ENCODE data around the gene CFAP221. TPM values are rescaled to one million over a fixed set of nuclear protein-coding genes. Genes with fewer than 3 reads are reported as not detected.

Gene CFAP221
- total RNA-seq, 2 experiments from 2014 or later: not detected

DNA sequence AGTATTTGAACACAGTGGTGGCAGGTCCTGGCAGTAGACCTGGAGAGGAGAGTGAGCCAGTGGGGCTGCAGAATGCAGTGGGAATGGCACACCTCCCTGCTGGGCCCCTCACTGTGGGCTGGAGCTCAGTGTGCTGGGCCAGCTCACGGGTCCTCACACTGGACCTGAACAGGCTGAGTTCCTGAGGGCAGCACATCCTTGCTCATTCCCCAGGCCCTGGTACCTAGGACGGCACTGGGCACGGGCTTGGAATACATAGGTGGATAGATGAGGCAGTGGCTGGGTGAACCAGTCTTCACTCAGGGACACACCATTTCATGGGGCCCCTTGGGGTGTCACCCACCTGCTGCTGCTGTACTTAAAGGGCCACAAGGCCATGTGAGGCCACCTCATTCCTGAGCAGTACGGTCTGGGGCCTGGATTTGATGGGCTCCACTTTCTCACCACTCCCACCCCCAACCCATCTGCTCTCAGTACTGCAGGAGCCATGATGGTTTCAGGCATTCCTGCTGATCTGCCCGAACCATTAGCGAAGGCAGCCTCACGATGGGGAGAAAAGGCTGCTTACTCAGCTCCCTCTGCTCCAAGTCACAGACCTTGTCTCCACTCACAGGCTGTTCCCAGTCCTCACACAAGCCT, 138.9 kb downstream of the CFAP221 start:
- Mint-ChIP-seq H3K27ac (peak overlapping the region; percentile 47), H3K27me3 (no peaks in the 10 kb centered on the region), H3K9me3 (no peaks in the 10 kb centered on the region), H3K4me1 (peaks cover 22% of the 10 kb centered on the region), H3K4me3 (no peak overlapping the region), H3K36me3 (peaks cover 9% of the 10 kb centered on the region)
- no peak for DNase-seq

DNA sequence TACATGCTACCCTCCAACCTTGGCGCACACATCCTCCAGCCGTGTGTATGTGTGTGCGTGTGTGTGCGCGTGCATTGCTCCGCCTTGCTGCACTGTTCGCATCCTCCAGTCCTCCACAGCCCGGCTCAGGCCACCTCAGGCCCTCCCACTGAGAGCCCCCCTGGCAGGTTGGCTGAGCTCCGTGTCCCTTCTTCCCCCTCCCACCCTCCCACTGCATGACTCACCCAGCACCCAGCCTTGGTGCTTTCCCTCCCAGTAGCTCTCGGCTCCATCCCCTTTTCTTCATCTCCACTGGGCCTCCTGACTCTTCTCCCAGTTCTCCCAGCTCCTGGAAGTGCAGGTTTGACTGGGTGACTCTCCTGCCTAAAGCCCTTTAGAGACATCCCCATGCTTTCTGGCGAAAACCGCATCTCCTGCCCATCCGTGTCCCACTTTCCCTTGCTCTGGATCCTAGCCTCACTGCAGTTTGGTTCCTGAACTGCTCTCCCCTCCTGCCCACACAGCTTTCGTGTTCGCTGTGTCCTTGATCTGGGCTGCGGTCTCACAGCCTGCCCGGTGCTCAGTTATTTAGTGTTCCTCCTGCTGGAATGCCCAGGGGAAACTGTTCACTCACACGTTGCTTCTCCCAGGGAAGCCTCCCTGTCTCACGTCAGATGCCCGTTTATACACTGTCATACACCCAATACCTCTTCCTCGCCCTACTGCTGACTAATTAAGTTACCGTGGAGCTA, 139.6 kb downstream of the CFAP221 start:
- H3K4me3 Mint-ChIP-seq: no peak overlapping the region
- H3K9me3 Mint-ChIP-seq: no peaks in the 10 kb centered on the region
- peak overlapping the region; percentile 47 for H3K27ac Mint-ChIP-seq
- no peaks in the 10 kb centered on the region for H3K27me3 Mint-ChIP-seq
- no peak for DNase-seq
- peaks cover 20% of the 10 kb centered on the region for H3K4me1 Mint-ChIP-seq
- H3K36me3 Mint-ChIP-seq: peaks cover 7% of the 10 kb centered on the region

DNA sequence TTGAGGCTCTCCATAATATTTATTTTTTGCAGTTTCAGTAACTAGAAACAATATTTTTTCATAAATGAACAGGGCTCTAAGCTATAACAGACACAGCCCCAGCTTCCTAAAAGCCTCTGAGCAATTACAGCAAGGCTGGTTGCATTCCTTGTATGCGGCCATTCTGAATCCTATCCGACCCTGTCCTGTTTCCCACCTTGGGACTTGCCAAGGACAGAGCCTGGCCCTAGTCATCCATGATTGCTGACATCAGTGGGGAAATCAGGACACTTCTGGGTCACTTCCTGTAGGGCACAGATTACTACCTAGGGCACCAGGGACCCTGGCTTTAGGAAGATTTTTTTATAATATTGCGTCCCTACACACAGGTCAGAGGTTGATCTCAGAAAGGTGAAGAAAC, 140.3 kb downstream of the CFAP221 start:
- no peaks in the 10 kb centered on the region for H3K9me3 Mint-ChIP-seq
- no peaks in the 10 kb centered on the region for H3K27me3 Mint-ChIP-seq
- H3K4me3 Mint-ChIP-seq: no peak overlapping the region
- no peak for DNase-seq
- peaks cover 20% of the 10 kb centered on the region for H3K4me1 Mint-ChIP-seq
- peaks cover 7% of the 10 kb centered on the region for H3K36me3 Mint-ChIP-seq
- H3K27ac Mint-ChIP-seq: no peak overlapping the region

DNA sequence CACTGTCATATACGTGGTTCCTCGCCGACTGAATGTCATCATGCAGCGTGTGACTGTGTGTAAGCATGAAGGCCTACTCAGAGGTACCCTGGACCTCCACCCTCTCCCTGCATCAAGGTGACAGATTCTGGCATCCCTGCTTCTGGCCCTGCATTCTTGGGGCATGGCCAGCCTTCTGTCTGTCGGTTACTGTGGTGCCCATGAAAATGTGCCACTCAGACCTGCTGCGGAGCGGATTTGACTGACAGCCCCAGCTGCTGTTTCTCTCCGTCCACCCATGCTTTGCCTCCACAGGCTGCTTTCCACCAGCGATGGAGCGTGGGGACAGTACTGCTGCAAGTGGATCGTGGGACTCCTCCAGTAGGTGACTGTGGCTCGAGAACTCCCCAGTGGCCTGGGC, 144.4 kb downstream of the CFAP221 start:
- Mint-ChIP-seq H3K4me3 (no peak overlapping the region), H3K36me3 (peaks cover 1% of the 10 kb centered on the region), H3K9me3 (no peaks in the 10 kb centered on the region), H3K27me3 (no peaks in the 10 kb centered on the region), H3K27ac (no peak overlapping the region), H3K4me1 (peaks cover under 1% of the 10 kb centered on the region)
- DNase-seq: no peak

DNA sequence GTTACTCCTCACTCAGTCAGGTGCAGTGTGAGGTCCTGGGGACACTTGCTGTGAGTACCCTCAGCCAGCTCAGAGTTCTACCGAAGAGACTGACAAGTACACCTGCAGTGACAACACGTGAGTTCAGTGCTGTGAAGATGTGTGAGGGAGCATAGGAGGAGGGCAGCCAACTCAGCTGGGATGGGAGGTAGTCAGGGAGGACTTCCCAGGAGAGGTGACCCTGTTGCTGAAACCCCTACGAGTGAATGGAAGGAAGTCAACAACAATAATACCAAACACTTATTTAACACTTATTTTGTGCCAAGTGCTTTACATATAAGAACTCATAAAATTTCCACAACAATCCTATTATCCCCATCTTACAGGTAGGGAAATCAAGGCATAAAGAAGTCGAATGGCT, 145.0 kb downstream of the CFAP221 start:
- no peak for DNase-seq
- Mint-ChIP-seq H3K27me3 (no peaks in the 10 kb centered on the region), H3K9me3 (no peaks in the 10 kb centered on the region), H3K27ac (no peak overlapping the region), H3K4me3 (no peak overlapping the region), H3K4me1 (no peaks in the 10 kb centered on the region), H3K36me3 (peaks cover 5% of the 10 kb centered on the region)

DNA sequence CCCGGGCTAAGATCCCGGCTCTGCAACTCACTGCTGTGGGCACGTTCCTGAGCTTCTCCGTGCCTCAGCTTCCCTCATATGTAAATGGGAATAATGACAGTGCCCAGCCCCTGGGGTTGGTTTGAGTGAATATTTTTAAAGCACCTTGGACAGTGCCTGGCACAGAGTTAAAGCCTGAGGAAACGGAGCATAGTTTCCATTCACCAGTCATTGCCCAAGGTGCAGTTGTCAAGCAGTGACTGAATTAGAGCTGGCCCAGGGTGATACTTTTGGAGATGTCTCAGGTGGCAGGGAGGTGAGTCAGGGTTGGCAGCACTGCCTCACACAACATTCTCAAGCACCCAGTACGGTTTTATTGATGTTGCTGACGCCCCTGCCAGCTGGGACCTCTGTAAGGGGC, 146.9 kb downstream of the CFAP221 start:
- no peaks in the 10 kb centered on the region for H3K9me3 Mint-ChIP-seq
- H3K4me3 Mint-ChIP-seq: no peak overlapping the region
- DNase-seq: no peak
- peaks cover 5% of the 10 kb centered on the region for H3K36me3 Mint-ChIP-seq
- no peaks in the 10 kb centered on the region for H3K27me3 Mint-ChIP-seq
- H3K4me1 Mint-ChIP-seq: peaks cover 15% of the 10 kb centered on the region
- H3K27ac Mint-ChIP-seq: no peak overlapping the region

DNA sequence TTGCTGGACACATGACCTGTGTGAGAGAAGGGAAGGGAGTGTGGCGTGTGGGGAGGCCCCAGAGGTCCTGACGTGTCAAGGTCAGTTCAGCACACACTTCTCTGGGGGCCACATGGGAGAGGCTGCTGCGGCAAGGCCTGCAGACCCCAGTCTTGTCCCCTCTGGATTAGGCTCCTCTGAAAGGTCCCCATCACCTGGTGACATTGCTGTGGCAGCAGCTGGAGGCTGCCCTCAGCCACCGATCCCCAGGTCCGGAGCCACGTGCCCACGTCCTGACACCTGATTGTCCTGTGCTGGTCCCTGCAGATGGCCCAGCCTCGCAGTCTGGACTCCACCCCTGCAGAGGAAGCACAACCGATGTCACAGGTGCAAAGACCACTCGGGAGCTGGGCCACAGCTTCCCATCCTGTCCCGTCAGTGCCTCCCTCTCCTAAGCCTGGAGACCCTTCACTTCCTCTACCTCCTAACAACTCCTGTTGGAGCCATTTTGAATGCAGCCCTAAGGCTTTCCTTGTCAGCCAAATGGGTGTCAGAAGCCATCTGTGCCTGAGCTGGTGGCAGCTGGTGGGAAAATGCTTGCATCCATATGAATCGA, 147.5 kb downstream of the CFAP221 start:
- no peak overlapping the region for H3K27ac Mint-ChIP-seq
- peaks cover 5% of the 10 kb centered on the region for H3K36me3 Mint-ChIP-seq
- DNase-seq: no peak
- H3K4me1 Mint-ChIP-seq: peaks cover 20% of the 10 kb centered on the region
- H3K9me3 Mint-ChIP-seq: no peaks in the 10 kb centered on the region
- H3K27me3 Mint-ChIP-seq: no peaks in the 10 kb centered on the region
- H3K4me3 Mint-ChIP-seq: no peak overlapping the region

DNA sequence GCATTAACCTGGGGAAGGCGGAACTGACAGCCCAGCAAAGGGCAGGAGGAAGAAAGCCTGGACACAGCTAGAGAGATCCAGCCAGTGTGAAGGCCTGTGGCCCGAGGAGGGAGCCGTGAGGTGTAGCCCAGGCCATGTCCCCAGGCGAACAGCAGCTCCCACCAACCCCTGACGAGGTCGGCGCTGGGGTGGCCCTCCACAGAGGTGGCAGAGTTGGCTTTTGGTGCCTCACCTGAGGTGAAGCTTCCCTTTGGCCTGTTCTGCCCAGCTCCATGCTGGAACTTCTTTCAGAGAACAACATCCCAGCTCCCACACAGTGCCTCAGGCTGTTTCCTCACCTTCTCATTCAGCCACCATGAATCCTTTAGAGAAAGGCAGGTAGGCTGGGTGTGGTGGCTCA, 148.1 kb downstream of the CFAP221 start:
- H3K27ac Mint-ChIP-seq: no peak overlapping the region

DNA sequence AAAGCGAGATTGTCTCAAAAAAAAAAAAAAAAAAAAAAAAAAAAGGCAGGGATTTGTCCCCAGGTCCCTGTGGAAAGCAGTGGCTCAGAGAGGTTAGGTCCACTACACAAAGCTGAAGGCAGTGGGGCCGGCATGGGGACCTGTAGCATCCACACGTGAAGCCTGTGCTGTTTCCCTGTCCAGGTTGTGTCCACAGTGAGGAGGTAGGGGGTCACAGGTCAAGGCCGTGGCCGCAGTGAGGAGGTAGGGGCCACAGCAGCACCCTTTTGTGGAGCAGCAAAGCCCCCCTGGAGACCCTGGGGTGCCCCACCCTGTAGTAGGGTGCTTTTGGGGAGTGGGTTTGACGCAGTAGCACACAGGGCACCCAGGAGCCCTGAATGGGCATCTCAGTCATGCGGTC, 148.7 kb downstream of the CFAP221 start:
- no peaks in the 10 kb centered on the region for H3K9me3 Mint-ChIP-seq
- peaks cover 30% of the 10 kb centered on the region for H3K4me1 Mint-ChIP-seq
- H3K4me3 Mint-ChIP-seq: no peak overlapping the region
- H3K27me3 Mint-ChIP-seq: no peaks in the 10 kb centered on the region
- no peak overlapping the region for H3K27ac Mint-ChIP-seq
- H3K36me3 Mint-ChIP-seq: peaks cover 5% of the 10 kb centered on the region
- DNase-seq: no peak

More for the DNA sequence above, 148.1 kb downstream of the CFAP221 start:
- H3K9me3 Mint-ChIP-seq: no peaks in the 10 kb centered on the region
- no peaks in the 10 kb centered on the region for H3K27me3 Mint-ChIP-seq
- DNase-seq: no peak
- peaks cover 25% of the 10 kb centered on the region for H3K4me1 Mint-ChIP-seq
- no peak overlapping the region for H3K4me3 Mint-ChIP-seq
- peaks cover 5% of the 10 kb centered on the region for H3K36me3 Mint-ChIP-seq

DNA sequence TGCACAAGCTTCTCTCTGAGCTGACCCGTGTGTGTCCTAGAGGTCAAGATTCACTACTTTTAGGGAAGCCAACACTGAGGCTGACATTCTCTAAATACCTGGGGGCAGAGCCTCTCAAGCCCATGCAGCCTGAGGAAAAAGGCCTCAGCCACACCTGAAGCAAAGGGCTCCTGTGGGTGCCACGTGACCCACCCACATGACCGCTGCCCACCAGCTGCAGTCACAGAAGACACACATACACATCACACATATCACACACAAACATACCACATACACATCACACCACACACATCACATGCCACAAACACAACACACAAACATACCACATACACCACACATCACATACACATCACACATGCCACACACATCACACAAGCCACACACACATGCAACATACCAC, 149.3 kb downstream of the CFAP221 start:
- H3K36me3 Mint-ChIP-seq: peaks cover 5% of the 10 kb centered on the region
- DNase-seq: no peak
- H3K27ac Mint-ChIP-seq: no peak overlapping the region
- no peak overlapping the region for H3K4me3 Mint-ChIP-seq
- peaks cover 35% of the 10 kb centered on the region for H3K4me1 Mint-ChIP-seq
- H3K9me3 Mint-ChIP-seq: no peaks in the 10 kb centered on the region
- H3K27me3 Mint-ChIP-seq: no peaks in the 10 kb centered on the region

DNA sequence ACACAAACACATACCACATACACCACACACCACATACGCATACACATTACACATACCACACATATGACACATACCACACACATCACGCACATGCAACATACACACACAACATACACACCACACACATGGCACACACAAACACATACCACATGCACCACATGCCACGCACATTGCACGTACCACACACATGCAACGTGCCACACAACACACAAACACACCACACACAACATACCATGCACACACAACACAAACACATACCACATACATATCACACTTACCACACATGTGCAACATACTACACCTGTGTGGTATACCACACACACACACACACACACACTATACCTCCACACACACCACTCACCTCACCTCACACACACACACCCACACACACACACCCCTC, 149.7 kb downstream of the CFAP221 start:
- no peak for DNase-seq
- H3K27ac Mint-ChIP-seq: no peak overlapping the region
- H3K36me3 Mint-ChIP-seq: peaks cover 5% of the 10 kb centered on the region
- H3K9me3 Mint-ChIP-seq: no peaks in the 10 kb centered on the region
- no peaks in the 10 kb centered on the region for H3K27me3 Mint-ChIP-seq
- H3K4me1 Mint-ChIP-seq: peaks cover 35% of the 10 kb centered on the region
- no peak overlapping the region for H3K4me3 Mint-ChIP-seq

DNA sequence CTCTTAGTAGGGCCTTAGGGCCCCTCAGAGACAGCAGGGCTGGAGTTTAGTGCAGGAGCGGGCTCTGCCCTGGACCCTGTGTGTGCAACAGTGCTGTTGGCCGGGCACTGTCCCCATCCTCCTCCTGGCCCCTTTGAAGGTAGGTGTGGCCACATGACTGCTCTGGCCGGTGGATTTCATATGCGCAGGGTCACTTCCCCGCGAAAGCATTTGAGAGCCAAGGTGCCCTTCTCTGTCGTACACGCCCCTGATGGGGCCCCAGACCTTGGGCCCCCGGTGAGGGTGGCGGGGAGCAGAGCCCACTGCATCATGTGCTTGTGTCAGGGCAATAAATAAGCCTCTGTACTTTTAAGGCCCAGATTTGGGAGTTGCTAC, 150.2 kb downstream of the CFAP221 start:
- Mint-ChIP-seq H3K27me3 (no peaks in the 10 kb centered on the region), H3K9me3 (no peaks in the 10 kb centered on the region), H3K36me3 (peaks cover 5% of the 10 kb centered on the region), H3K4me3 (no peak overlapping the region), H3K27ac (no peak overlapping the region), H3K4me1 (peaks cover 36% of the 10 kb centered on the region)
- DNase-seq: no peak

DNA sequence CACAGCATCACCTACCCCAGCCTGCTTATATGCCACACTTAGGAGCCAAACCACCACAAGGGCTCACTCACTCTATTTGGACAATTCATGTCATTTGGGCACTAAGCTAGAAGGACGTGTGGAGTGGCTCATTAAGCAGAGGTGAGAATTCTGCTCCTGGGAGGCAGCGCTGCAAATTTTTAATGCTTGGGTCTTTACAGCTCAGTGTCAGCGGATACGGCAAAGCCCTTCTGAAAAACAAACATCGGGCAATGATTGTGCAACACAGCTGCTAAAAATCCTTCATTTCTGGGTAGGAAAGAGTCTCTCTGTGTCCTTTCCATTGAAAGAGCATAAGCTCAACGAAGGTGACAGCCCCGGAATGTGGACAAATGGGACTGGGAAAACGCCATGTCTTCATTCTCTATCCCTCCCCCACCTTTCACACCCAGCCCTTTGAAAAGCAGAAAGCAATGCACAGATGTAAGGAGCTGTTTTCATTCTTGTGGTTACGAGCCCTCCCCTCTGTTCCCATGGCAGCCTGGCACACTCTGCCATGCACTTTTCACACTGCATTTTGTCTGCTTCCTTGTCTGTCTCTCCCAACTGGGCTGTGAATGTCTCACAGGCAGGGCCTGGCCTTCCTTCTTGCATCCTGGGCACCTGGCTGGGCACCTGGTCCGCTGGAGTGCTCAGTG, 150.7 kb downstream of the CFAP221 start:
- H3K36me3 Mint-ChIP-seq: peaks cover 5% of the 10 kb centered on the region
- H3K4me1 Mint-ChIP-seq: peaks cover 36% of the 10 kb centered on the region
- H3K27me3 Mint-ChIP-seq: no peaks in the 10 kb centered on the region
- H3K4me3 Mint-ChIP-seq: no peak overlapping the region
- H3K9me3 Mint-ChIP-seq: no peaks in the 10 kb centered on the region
- no peak overlapping the region for H3K27ac Mint-ChIP-seq
- no peak for DNase-seq

DNA sequence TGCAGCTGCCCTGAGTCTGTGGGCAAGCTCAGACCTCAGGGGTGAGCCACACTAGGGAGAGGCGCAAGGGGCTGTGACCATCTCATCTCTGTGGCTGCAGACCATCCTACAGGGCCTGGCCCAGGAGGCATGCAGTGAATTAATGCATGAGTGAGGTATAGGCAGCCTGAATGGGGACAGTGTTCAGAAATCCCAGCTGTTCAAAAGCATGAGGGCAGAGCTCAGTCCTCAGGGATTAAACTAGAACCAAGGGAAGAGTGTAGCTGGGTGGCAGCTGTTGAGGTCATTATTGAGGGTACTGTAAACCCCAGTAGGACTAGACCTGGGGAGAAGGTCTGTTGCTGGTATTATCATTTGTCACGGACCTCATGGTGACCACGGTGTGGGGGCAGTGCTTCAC, 151.8 kb downstream of the CFAP221 start:
- Mint-ChIP-seq H3K27me3 (no peaks in the 10 kb centered on the region), H3K36me3 (peaks cover 4% of the 10 kb centered on the region), H3K4me1 (peaks cover 36% of the 10 kb centered on the region), H3K4me3 (no peak overlapping the region), H3K9me3 (no peaks in the 10 kb centered on the region), H3K27ac (no peak overlapping the region)
- DNase-seq: no peak

DNA sequence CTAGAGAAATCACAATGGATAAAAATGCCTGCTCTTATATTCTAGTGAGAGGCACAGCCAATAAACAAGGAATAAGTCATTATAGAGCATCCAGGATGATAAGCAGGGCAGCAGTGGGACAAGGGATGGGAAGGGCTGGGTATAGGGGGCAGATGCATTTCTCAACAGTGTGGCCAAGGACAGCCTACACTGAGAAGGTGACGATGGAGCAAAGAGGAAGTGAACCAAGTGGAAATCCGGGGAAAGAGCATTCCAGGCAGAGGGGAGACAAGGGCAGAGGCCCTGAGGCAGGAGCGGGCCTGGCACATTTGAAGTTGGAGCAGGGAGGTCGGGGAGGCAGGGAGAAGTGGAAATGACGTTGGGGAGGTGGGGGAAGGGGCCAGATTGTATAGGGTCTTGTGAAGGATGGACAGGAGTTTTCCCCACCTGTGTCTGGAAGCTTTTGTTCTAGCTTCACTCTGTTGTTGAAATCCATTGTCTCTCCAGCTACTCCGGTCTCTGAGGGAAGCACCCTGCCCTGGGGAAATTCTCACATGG, 152.3 kb downstream of the CFAP221 start:
- Mint-ChIP-seq H3K4me3 (no peak overlapping the region), H3K27ac (no peak overlapping the region), H3K27me3 (no peaks in the 10 kb centered on the region), H3K9me3 (no peaks in the 10 kb centered on the region), H3K36me3 (peaks cover 4% of the 10 kb centered on the region), H3K4me1 (peaks cover 36% of the 10 kb centered on the region)
- no peak for DNase-seq

Data from activated naive CD8-positive, alpha-beta T cell treated with anti-CD3 and anti-CD28 coated beads for 36 hours (primary cell).